Duodenal mucosa (tissue), 2 donors: ENCODE results near the gene TEAD3.

ENCODE experiments used
- H3K27ac ChIP-seq: one replicate; pipeline ENCODE4 v1.7.0; 2013; ENCODE audit warnings: low read depth, low read length
- H3K27me3 ChIP-seq, 2 donors: one replicate each; pipeline ENCODE4 v1.7.0; 2013; ENCODE audit warnings: low read length in 2 of 2, control low read depth in 1 of 2; ENCODE audit not compliant: insufficient read depth in 2 of 2, control insufficient read depth in 1 of 2
- H3K36me3 ChIP-seq, 2 donors: one replicate each; pipeline ENCODE4 v1.7.0; 2013; ENCODE audit warnings: low read length in 2 of 2, control low read depth in 1 of 2; ENCODE audit not compliant: insufficient read depth in 2 of 2, control insufficient read depth in 1 of 2
- H3K4me1 ChIP-seq, 2 donors: one replicate each; pipeline ENCODE4 v1.7.0; 2013; ENCODE audit warnings: low read length in 2 of 2, control low read depth in 1 of 2; ENCODE audit not compliant: insufficient read depth in 2 of 2, control insufficient read depth in 1 of 2
- H3K4me3 ChIP-seq, 2 donors: one replicate each; pipeline ENCODE4 v1.7.0; 2013; ENCODE audit warnings: low read length in 2 of 2, low read depth in 1 of 2
- H3K9ac ChIP-seq, 2 donors: one replicate each; pipeline ENCODE4 v1.7.0; 2013; ENCODE audit warnings: low read length in 2 of 2, low read depth in 1 of 2
- H3K9me3 ChIP-seq, 2 donors: one replicate each; pipeline ENCODE4 v1.7.0; 2013; ENCODE audit warnings: low read length in 2 of 2, control low read depth in 1 of 2; ENCODE audit not compliant: control insufficient read depth in 1 of 2

The TEAD3 gene

GRCh38 chr6:35493307-35493983 is 3.4 kb downstream of the TEAD3 start:
- Histone ChIP-seq H3K36me3 (peaks cover 0 to 3% of the 10 kb centered on the region in 2 donors), H3K27ac (no peak overlapping the region), H3K4me3 (no peak overlapping the region), H3K27me3 (peaks cover 5 to 7% of the 10 kb centered on the region in 2 donors), H3K4me1 (peaks cover 32 to 47% of the 10 kb centered on the region in 2 donors), H3K9me3 (no peaks in the 10 kb centered on the region), H3K9ac (peak overlapping the region in 1 of 2 donors; percentile 35)

- H3K4me1 ChIP-seq = peaks cover 37 to 47% of the 10 kb centered on the region in 2 donors
These were observed 4.0 kb downstream of the TEAD3 start for GRCh38 chr6:35492974-35493284.

GRCh38 chr6:35492258-35492973 is 4.5 kb downstream of the TEAD3 start:
- Histone ChIP-seq H3K36me3 (peaks cover 0 to 3% of the 10 kb centered on the region in 2 donors), H3K9ac (no peak overlapping the region), H3K4me3 (no peak overlapping the region), H3K27me3 (no peaks in the 10 kb centered on the region), H3K4me1 (peaks cover 42 to 48% of the 10 kb centered on the region in 2 donors), H3K27ac (no peak overlapping the region), H3K9me3 (no peaks in the 10 kb centered on the region)

More at GRCh38 chr6:35492974-35493284, 4.0 kb downstream of the TEAD3 start:
- Histone ChIP-seq H3K27ac (no peak overlapping the region), H3K27me3 (peaks cover under 1 to 2% of the 10 kb centered on the region in 2 donors), H3K9ac (no peak overlapping the region), H3K9me3 (no peaks in the 10 kb centered on the region), H3K36me3 (peaks cover 0 to 3% of the 10 kb centered on the region in 2 donors), H3K4me3 (no peak overlapping the region)

GRCh38 chr6:35491558-35492257 is 5.2 kb downstream of the TEAD3 start:
- Histone ChIP-seq H3K9ac (no peak overlapping the region), H3K4me3 (no peak overlapping the region), H3K9me3 (no peaks in the 10 kb centered on the region), H3K27me3 (no peaks in the 10 kb centered on the region), H3K27ac (peak overlapping the region; percentile 32), H3K4me1 (peaks cover 45 to 53% of the 10 kb centered on the region in 2 donors), H3K36me3 (peaks cover 0 to 3% of the 10 kb centered on the region in 2 donors)

GRCh38 chr6:35490821-35491557 is 5.9 kb downstream of the TEAD3 start:
- Histone ChIP-seq H3K9me3 (no peaks in the 10 kb centered on the region), H3K4me3 (no peak overlapping the region), H3K9ac (no peak overlapping the region), H3K4me1 (peaks cover 51 to 61% of the 10 kb centered on the region in 2 donors), H3K27ac (no peak overlapping the region), H3K36me3 (peaks cover 0 to 3% of the 10 kb centered on the region in 2 donors), H3K27me3 (no peaks in the 10 kb centered on the region)

DNA sequence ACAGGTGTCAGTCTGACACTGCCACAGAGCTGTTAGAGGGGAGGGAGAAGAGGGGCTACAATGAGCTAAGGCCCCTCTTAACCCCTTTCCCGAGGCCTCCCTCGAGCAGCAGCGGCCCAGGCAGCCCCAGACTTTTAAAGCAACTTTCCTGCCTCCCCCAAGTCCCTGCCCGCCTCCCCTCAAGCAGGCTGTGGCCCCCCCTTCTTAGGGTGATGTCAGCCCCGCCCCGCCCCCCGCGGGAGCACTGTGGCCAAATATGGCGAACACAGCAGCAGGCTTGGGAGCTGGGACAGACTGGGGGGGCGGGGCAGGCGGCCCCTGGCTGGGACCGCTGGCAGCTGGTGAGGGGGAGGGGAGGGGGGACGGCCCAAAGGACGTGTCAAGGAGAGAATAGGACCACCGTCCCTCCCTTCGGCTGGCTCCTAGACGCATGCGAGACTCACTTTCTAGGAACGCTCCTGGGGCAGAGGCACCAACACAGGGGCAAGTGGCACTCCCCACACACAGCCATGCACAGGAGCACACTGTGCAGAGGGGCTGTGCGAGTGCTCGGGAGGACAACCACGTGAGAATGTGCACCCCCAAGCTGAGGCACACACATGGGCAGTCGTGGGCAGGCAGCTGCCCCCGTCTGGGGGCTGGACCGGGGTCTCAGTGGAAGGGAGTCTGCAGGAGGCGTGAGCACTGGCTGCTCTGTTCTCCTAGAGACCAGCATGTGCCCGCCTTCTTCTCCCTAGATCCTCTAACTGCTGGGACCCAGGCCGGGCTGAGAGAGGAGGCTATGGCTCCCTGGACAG is 6.7 kb downstream of the TEAD3 start:
- H3K9me3 ChIP-seq = no peaks in the 10 kb centered on the region
- peaks cover 53 to 62% of the 10 kb centered on the region in 2 donors for H3K4me1 ChIP-seq
- peak overlapping the region in 1 of 2 donors; percentile 21 for H3K4me3 ChIP-seq
- peak overlapping the region in 1 of 2 donors; percentile 25 for H3K9ac ChIP-seq
- H3K27ac ChIP-seq = peak overlapping the region; percentile 51
- H3K27me3 ChIP-seq = no peaks in the 10 kb centered on the region
- H3K36me3 ChIP-seq = peaks cover 0 to 4% of the 10 kb centered on the region in 2 donors

GRCh38 chr6:35489066-35489465 is 7.8 kb downstream of the TEAD3 start:
- Histone ChIP-seq H3K36me3 (peaks cover 0 to 15% of the 10 kb centered on the region in 2 donors), H3K27ac (no peak overlapping the region), H3K9me3 (no peaks in the 10 kb centered on the region), H3K4me3 (no peak overlapping the region), H3K4me1 (peaks cover 47 to 59% of the 10 kb centered on the region in 2 donors), H3K27me3 (no peaks in the 10 kb centered on the region), H3K9ac (no peak overlapping the region)

GRCh38 chr6:35488517-35488862 is 8.4 kb downstream of the TEAD3 start:
- Histone ChIP-seq H3K9ac (no peak overlapping the region), H3K4me3 (no peak overlapping the region), H3K27ac (peak overlapping the region; percentile 62), H3K36me3 (peaks cover 0 to 17% of the 10 kb centered on the region in 2 donors), H3K27me3 (no peaks in the 10 kb centered on the region), H3K4me1 (peaks cover 41 to 53% of the 10 kb centered on the region in 2 donors), H3K9me3 (no peaks in the 10 kb centered on the region)
